SU-DHL-6 (cell line): Measurements from ENCODE around the gene FBLN2.

ENCODE experiments used
- EZH2phosphoT487 ChIP-seq: fragments of 200-600 bp; sonication (generic), shearing (Covaris generic); conservative IDR thresholded peaks from 2 replicates; pipeline ENCODE4 v1.6.1; 2018; ENCODE audit warnings: mild to moderate bottlenecking, antibody characterized with exemption, low read length, moderate library complexity, mixed read lengths
- TF ChIP-seq, protein P1 (sequence below): fragments of 200-600 bp; sonication (generic); IDR thresholded peaks from one replicate; pipeline ENCODE4 v1.5.1; 2017; ENCODE audit warnings: antibody characterized with exemption, mild to moderate bottlenecking, low read length, moderate library complexity; ENCODE audit not compliant: insufficient read depth, poor library complexity, severe bottlenecking

DNA sequence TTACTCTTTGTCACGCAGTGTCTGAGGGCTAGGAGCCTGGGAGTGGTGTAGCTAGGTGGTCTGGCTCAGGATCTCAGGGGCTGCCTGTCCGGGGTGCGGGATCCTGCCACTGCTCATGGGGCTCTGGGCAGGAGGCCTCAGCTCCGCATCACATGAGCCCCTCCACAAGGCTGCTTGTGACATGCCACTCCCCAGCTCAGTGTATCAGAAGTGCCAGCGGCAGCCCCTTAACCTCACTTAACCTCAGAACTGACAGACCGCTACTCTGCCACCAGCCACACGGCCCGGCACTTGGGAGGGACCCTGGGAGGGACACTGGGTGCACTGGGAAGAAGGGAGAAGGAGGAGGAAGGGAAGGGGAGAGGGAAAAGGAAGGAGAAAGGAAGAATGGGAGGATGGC is 87.9 kb downstream of the FBLN2 start:
- TF ChIP-seq, protein P1, sequence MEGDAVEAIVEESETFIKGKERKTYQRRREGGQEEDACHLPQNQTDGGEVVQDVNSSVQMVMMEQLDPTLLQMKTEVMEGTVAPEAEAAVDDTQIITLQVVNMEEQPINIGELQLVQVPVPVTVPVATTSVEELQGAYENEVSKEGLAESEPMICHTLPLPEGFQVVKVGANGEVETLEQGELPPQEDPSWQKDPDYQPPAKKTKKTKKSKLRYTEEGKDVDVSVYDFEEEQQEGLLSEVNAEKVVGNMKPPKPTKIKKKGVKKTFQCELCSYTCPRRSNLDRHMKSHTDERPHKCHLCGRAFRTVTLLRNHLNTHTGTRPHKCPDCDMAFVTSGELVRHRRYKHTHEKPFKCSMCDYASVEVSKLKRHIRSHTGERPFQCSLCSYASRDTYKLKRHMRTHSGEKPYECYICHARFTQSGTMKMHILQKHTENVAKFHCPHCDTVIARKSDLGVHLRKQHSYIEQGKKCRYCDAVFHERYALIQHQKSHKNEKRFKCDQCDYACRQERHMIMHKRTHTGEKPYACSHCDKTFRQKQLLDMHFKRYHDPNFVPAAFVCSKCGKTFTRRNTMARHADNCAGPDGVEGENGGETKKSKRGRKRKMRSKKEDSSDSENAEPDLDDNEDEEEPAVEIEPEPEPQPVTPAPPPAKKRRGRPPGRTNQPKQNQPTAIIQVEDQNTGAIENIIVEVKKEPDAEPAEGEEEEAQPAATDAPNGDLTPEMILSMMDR, result no peak
- no peak for TF ChIP-seq EZH2phosphoT487
